OCI-LY1 (cell line): Measurements from ENCODE around the gene QKI.

ENCODE experiments used
- H2AFZ ChIP-seq: fragments of 200-600 bp; sonication (generic), shearing (Covaris generic); 2 replicates; pipeline ENCODE4 v1.6.0; 2014; ENCODE audit warnings: antibody characterized with exemption, mild to moderate bottlenecking, low read length
- H3F3A ChIP-seq: fragments of 200-600 bp; sonication (generic), shearing (Covaris generic); 2 replicates; pipeline ENCODE4 v1.6.0; 2014; ENCODE audit warnings: mild to moderate bottlenecking, antibody characterized with exemption, low read length, moderate library complexity; ENCODE audit not compliant: insufficient read depth
- H3K27ac ChIP-seq: fragments of 200-600 bp; sonication (generic); 2 replicates; pipeline ENCODE4 v1.5.1; 2014; ENCODE audit warnings: low read length, mixed run types, mild to moderate bottlenecking, low read depth; ENCODE audit not compliant: poor library complexity, severe bottlenecking
- H3K27me3 ChIP-seq: fragments of 200-600 bp; sonication (generic); 2 replicates; pipeline ENCODE4 v1.6.0; 2014; ENCODE audit warnings: antibody characterized with exemption, mild to moderate bottlenecking, low read length, moderate library complexity; ENCODE audit not compliant: insufficient read depth
- H3K36me3 ChIP-seq: fragments of 200-600 bp; sonication (generic); 2 replicates; pipeline ENCODE4 v1.6.1; 2014; ENCODE audit warnings: mild to moderate bottlenecking, antibody characterized with exemption, low read length, moderate library complexity, mixed read lengths; ENCODE audit not compliant: insufficient read depth
- H3K4me1 ChIP-seq: fragments of 200-600 bp; sonication (generic); 2 replicates; pipeline ENCODE4 v1.5.1; 2014; ENCODE audit warnings: mild to moderate bottlenecking, low read length, moderate library complexity; ENCODE audit not compliant: insufficient read depth, severe bottlenecking
- H3K4me2 ChIP-seq: fragments of 200-600 bp; sonication (generic), shearing (Covaris generic); 2 replicates; pipeline ENCODE4 v1.6.1; 2014; ENCODE audit warnings: low read length
- H3K4me3 ChIP-seq: fragments of 200-600 bp; sonication (generic); 2 replicates; pipeline ENCODE4 v1.5.1; 2014; ENCODE audit warnings: low read length, low read depth, mild to moderate bottlenecking, mixed read lengths; ENCODE audit not compliant: poor library complexity, severe bottlenecking
- H3K79me2 ChIP-seq: fragments of 200-600 bp; shearing (Covaris generic); 2 replicates; pipeline ENCODE4 v1.6.1; 2016; ENCODE audit warnings: mixed run types, low read length, mixed read lengths; ENCODE audit not compliant: insufficient read depth
- H3K9ac ChIP-seq: fragments of 200-600 bp; sonication (generic), shearing (Covaris generic); 2 replicates; pipeline ENCODE4 v1.6.1; 2014; ENCODE audit warnings: mild to moderate bottlenecking, low read length, mixed read lengths
- H3K9me2 ChIP-seq: fragments of 200-600 bp; sonication (generic), shearing (Covaris generic); 2 replicates; pipeline ENCODE4 v1.6.1; 2014; ENCODE audit warnings: low read depth, mild to moderate bottlenecking, low read length, mixed read lengths
- H3K9me3 ChIP-seq: fragments of 200-600 bp; shearing (Covaris generic); 2 replicates; pipeline ENCODE4 v1.6.1; 2014; ENCODE audit warnings: low read length, mixed read lengths
- H4K20me1 ChIP-seq: fragments of 200-600 bp; sonication (generic), shearing (Covaris generic); 2 replicates; pipeline ENCODE4 v1.6.0; 2016; ENCODE audit warnings: mild to moderate bottlenecking, low read length; ENCODE audit not compliant: insufficient read depth
- EZH2 ChIP-seq: fragments of 200-600 bp; sonication (generic), shearing (Covaris generic); IDR thresholded peaks from 2 replicates; pipeline ENCODE4 v1.8.0; 2017; ENCODE audit warnings: borderline replicate concordance, mixed run types, mild to moderate bottlenecking, antibody characterized with exemption, low read length, moderate library complexity, mixed read lengths
- TF ChIP-seq, protein P1 (sequence below): fragments of 200-600 bp; sonication (generic), shearing (Covaris generic); IDR thresholded peaks from 2 replicates; pipeline ENCODE4 v1.5.1; 2017; ENCODE audit warnings: mild to moderate bottlenecking, antibody characterized with exemption, low read length, moderate library complexity, mixed read lengths

Gene QKI

GRCh38 chr6:163613668-163614067 lies 199.2 kb downstream of the QKI start:
- Histone ChIP-seq H3K27me3 (no peaks in the 10 kb centered on the region), H3K4me1 (no peaks in the 10 kb centered on the region), H4K20me1 (no peaks in the 10 kb centered on the region), H3K9me3 (no peaks in the 10 kb centered on the region), H3K9me2 (no peaks in the 10 kb centered on the region), H2AFZ (no peak overlapping the region), H3K36me3 (no peaks in the 10 kb centered on the region; the same call in 1 of the 2 replicates), H3K9ac (no peak overlapping the region), H3F3A (no peaks in the 10 kb centered on the region), H3K79me2 (no peaks in the 10 kb centered on the region), H3K4me2 (no peak overlapping the region), H3K4me3 (no peak overlapping the region), H3K27ac (no peak overlapping the region)
- TF ChIP-seq EZH2: no peak
- TF ChIP-seq, protein P1, sequence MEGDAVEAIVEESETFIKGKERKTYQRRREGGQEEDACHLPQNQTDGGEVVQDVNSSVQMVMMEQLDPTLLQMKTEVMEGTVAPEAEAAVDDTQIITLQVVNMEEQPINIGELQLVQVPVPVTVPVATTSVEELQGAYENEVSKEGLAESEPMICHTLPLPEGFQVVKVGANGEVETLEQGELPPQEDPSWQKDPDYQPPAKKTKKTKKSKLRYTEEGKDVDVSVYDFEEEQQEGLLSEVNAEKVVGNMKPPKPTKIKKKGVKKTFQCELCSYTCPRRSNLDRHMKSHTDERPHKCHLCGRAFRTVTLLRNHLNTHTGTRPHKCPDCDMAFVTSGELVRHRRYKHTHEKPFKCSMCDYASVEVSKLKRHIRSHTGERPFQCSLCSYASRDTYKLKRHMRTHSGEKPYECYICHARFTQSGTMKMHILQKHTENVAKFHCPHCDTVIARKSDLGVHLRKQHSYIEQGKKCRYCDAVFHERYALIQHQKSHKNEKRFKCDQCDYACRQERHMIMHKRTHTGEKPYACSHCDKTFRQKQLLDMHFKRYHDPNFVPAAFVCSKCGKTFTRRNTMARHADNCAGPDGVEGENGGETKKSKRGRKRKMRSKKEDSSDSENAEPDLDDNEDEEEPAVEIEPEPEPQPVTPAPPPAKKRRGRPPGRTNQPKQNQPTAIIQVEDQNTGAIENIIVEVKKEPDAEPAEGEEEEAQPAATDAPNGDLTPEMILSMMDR: no peak

GRCh38 chr6:163616452-163616851 lies 201.9 kb downstream of the QKI start:
- H3K9me3 ChIP-seq: peaks cover 6% of the 10 kb centered on the region; the same call in 1 of the 2 replicates
- H2AFZ ChIP-seq: no peak overlapping the region
- H3K9ac ChIP-seq: no peak overlapping the region
- no peaks in the 10 kb centered on the region for H3K27me3 ChIP-seq
- no peaks in the 10 kb centered on the region for H3K79me2 ChIP-seq
- H3K27ac ChIP-seq: no peak overlapping the region
- no peaks in the 10 kb centered on the region; the same call in 1 of the 2 replicates for H3K36me3 ChIP-seq
- TF ChIP-seq, protein P1: no peak
- no peak for TF ChIP-seq EZH2
- no peaks in the 10 kb centered on the region for H4K20me1 ChIP-seq
- H3K4me1 ChIP-seq: peaks cover 11% of the 10 kb centered on the region
- no peak overlapping the region for H3K4me3 ChIP-seq
- no peaks in the 10 kb centered on the region for H3K9me2 ChIP-seq
- H3K4me2 ChIP-seq: no peak overlapping the region
- no peaks in the 10 kb centered on the region for H3F3A ChIP-seq

DNA sequence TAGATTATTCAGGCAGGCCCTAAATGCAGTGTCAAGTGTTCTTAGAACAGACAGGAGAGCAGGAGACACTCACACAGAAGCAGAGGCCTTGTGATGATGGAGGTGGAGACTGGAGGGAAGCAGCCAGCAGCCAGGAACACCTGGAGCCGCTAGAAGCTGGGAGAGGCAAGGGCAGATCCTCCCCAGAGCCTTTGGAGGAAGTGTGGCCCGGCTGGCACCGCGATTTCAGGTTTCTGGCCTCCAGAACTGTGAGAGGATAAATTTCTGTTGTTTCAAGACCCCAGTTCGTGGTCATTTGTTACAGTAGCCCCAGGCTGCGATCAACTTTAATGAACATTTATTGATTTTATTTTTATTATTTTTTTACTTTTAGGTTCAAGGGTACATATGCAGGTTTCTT lies 203.0 kb downstream of the QKI start:
- H3K79me2 ChIP-seq: no peaks in the 10 kb centered on the region
- H3K27ac ChIP-seq: no peak overlapping the region
- no peak for TF ChIP-seq EZH2
- TF ChIP-seq, protein P1: no peak
- H3K36me3 ChIP-seq: no peaks in the 10 kb centered on the region; the same call in 1 of the 2 replicates
- H3K4me1 ChIP-seq: peaks cover 11% of the 10 kb centered on the region
- no peak overlapping the region for H3K4me3 ChIP-seq
- no peaks in the 10 kb centered on the region for H3F3A ChIP-seq
- H4K20me1 ChIP-seq: no peaks in the 10 kb centered on the region
- H3K9ac ChIP-seq: no peak overlapping the region
- H3K9me3 ChIP-seq: peaks cover 6% of the 10 kb centered on the region; the same call in 1 of the 2 replicates
- no peak overlapping the region for H2AFZ ChIP-seq
- H3K9me2 ChIP-seq: no peaks in the 10 kb centered on the region
- H3K4me2 ChIP-seq: no peak overlapping the region
- no peaks in the 10 kb centered on the region for H3K27me3 ChIP-seq
